Suprapubic skin (tissue), 4 donors: ENCODE results near the gene GRID1.

ENCODE experiments used
- EP300 ChIP-seq: sonication (generic); formaldehyde crosslinking; IDR thresholded peaks from one replicate; pipeline ENCODE4 v1.6.1; 2017; ENCODE audit warnings: antibody characterized with exemption
- POLR2A ChIP-seq, 2 donors: fragments of 450-650 bp; IDR thresholded peaks; one replicate each; pipeline ENCODE4 v1.6.1; 2017; ENCODE audit warnings: antibody characterized with exemption in 2 of 2, mild to moderate bottlenecking in 2 of 2, moderate library complexity in 2 of 2
- POLR2AphosphoS5 ChIP-seq, 3 donors: sonication (generic); formaldehyde crosslinking; IDR thresholded peaks; one replicate each; pipeline ENCODE4 v1.6.1; 2017; ENCODE audit warnings: antibody characterized with exemption in 3 of 3
- TF ChIP-seq, protein P1 (sequence below), 2 donors: fragments of 200-600 bp in 1 of 2; fragments of 450-650 bp in 1 of 2; sonication (generic) in 1 of 2; IDR thresholded peaks; one replicate each; pipeline ENCODE4 v1.5.1; 2016 to 2019; ENCODE audit warnings: antibody characterized with exemption in 2 of 2, mild to moderate bottlenecking in 1 of 2, moderate library complexity in 1 of 2

DNA sequence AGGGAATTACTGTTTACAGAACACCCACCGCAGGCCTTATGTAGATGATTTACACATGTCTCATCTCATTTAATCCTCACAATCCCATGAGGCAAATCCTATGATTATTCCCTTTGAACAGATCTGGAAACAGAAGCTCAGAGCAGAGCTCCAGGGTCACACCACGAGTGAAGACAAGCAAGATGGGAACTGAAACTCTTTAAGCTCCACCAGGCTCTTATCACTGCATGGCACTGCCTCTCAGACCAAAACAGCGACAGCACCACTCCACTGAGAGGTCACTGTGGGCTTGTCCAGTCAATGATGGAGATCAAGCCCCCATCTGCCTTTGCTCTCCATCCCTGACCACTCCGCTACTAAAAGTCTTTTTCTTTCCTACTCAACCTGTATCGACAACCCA, 5.9 kb downstream of the GRID1 start:
- TF ChIP-seq, protein P1, sequence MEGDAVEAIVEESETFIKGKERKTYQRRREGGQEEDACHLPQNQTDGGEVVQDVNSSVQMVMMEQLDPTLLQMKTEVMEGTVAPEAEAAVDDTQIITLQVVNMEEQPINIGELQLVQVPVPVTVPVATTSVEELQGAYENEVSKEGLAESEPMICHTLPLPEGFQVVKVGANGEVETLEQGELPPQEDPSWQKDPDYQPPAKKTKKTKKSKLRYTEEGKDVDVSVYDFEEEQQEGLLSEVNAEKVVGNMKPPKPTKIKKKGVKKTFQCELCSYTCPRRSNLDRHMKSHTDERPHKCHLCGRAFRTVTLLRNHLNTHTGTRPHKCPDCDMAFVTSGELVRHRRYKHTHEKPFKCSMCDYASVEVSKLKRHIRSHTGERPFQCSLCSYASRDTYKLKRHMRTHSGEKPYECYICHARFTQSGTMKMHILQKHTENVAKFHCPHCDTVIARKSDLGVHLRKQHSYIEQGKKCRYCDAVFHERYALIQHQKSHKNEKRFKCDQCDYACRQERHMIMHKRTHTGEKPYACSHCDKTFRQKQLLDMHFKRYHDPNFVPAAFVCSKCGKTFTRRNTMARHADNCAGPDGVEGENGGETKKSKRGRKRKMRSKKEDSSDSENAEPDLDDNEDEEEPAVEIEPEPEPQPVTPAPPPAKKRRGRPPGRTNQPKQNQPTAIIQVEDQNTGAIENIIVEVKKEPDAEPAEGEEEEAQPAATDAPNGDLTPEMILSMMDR (IDR thresholded peaks at IDR 0.05), result no peak
- TF ChIP-seq POLR2AphosphoS5 (IDR thresholded peaks at IDR 0.05) (no peak), EP300 (no peak), POLR2A (IDR thresholded peaks at IDR 0.05) (no peak)
